H9 (cell line): ENCODE data around the gene OR2V1. TPM values are rescaled to one million over a fixed set of nuclear protein-coding genes. Genes with fewer than 3 reads are reported as not detected.

Experiments used
- DNase-seq: peaks from one replicate; pipeline ENCODE4 v3.0.0-alpha.2; 2017
- H2AFZ ChIP-seq: one replicate; pipeline ENCODE4 v1.6.1; 2013; ENCODE audit warnings: mild to moderate bottlenecking, low read length, control low read depth, moderate library complexity
- H2AK5ac ChIP-seq: 2 replicates; pipeline ENCODE4 v1.6.1; 2013; ENCODE audit warnings: low read length, control low read depth, mixed read lengths; ENCODE audit not compliant: insufficient read length
- H2BK120ac ChIP-seq: one replicate; pipeline ENCODE4 v1.6.1; 2013; ENCODE audit warnings: low read depth, mild to moderate bottlenecking, low read length, control low read depth, inconsistent platforms; ENCODE audit not compliant: poor library complexity, severe bottlenecking
- H2BK12ac ChIP-seq: 2 replicates; pipeline ENCODE4 v1.6.1; 2013; ENCODE audit warnings: low read length, control low read depth, mixed read lengths, low read depth; ENCODE audit not compliant: insufficient read length
- H2BK15ac ChIP-seq: 2 replicates; pipeline ENCODE4 v1.6.1; 2013; ENCODE audit warnings: low read depth, low read length, control low read depth
- H2BK20ac ChIP-seq: one replicate; pipeline ENCODE4 v1.6.1; 2013; ENCODE audit warnings: low read depth, mild to moderate bottlenecking, low read length, control low read depth, inconsistent platforms; ENCODE audit not compliant: poor library complexity, severe bottlenecking
- H2BK5ac ChIP-seq: 2 replicates; pipeline ENCODE4 v1.6.1; 2013; ENCODE audit warnings: low read length, control low read depth, mixed read lengths; ENCODE audit not compliant: insufficient read length
- H3K14ac ChIP-seq: 2 replicates; pipeline ENCODE4 v1.6.1; 2013; ENCODE audit warnings: low read length, control low read depth; ENCODE audit not compliant: insufficient read depth
- H3K18ac ChIP-seq: 2 replicates; pipeline ENCODE4 v1.6.1; 2013; ENCODE audit warnings: low read depth, mild to moderate bottlenecking, mixed read lengths, low read length, control low read depth; ENCODE audit not compliant: insufficient read length
- H3K23ac ChIP-seq: 2 replicates; pipeline ENCODE4 v1.6.1; 2013; ENCODE audit warnings: low read length, control low read depth, mixed read lengths, low read depth; ENCODE audit not compliant: insufficient read length
- H3K23me2 ChIP-seq: 2 replicates; pipeline ENCODE4 v1.6.1; 2013; ENCODE audit warnings: low read depth, mild to moderate bottlenecking, mixed read lengths, low read length, control low read depth; ENCODE audit not compliant: insufficient read length, poor library complexity, severe bottlenecking
- H3K27ac ChIP-seq: 2 replicates; pipeline ENCODE4 v1.5.1; 2013; ENCODE audit warnings: low read length, control low read depth, mixed read lengths, low read depth; ENCODE audit not compliant: insufficient read length
- H3K27me3 ChIP-seq: 2 replicates; pipeline ENCODE4 v1.6.1; 2013; ENCODE audit warnings: low read length, control low read depth, inconsistent platforms; ENCODE audit not compliant: insufficient read depth
- H3K4ac ChIP-seq: 2 replicates; pipeline ENCODE4 v1.6.1; 2013; ENCODE audit warnings: low read depth, mild to moderate bottlenecking, control low read depth, inconsistent platforms, low read length, moderate library complexity
- H3K4me1 ChIP-seq: 2 replicates; pipeline ENCODE4 v1.6.1; 2013; ENCODE audit warnings: low read length, control low read depth, inconsistent platforms; ENCODE audit not compliant: insufficient read depth
- H3K4me2 ChIP-seq: 2 replicates; pipeline ENCODE4 v1.6.1; 2013; ENCODE audit warnings: low read length, control low read depth, mixed read lengths; ENCODE audit not compliant: insufficient read length, insufficient read depth
- H3K56ac ChIP-seq: 2 replicates; pipeline ENCODE4 v1.6.1; 2013; ENCODE audit warnings: low read depth, mild to moderate bottlenecking, mixed read lengths, low read length, control low read depth; ENCODE audit not compliant: insufficient read length
- H3K79me1 ChIP-seq: 2 replicates; pipeline ENCODE4 v1.6.1; 2013; ENCODE audit warnings: low read depth, mild to moderate bottlenecking, moderate library complexity, low read length, control low read depth, inconsistent platforms; ENCODE audit not compliant: insufficient read depth, poor library complexity, severe bottlenecking
- H3K79me2 ChIP-seq: 2 replicates; pipeline ENCODE4 v1.6.1; 2013; ENCODE audit warnings: low read length, control low read depth, inconsistent platforms; ENCODE audit not compliant: insufficient read depth
- H3K9ac ChIP-seq: 2 replicates; pipeline ENCODE4 v1.6.1; 2013; ENCODE audit warnings: low read length, control low read depth, mixed read lengths; ENCODE audit not compliant: insufficient read length; ENCODE audit errors: extremely low read depth
- H3K9me3 ChIP-seq: one replicate; pipeline ENCODE4 v1.6.1; 2013; ENCODE audit warnings: low read depth, low read length, inconsistent platforms; ENCODE audit not compliant: control insufficient read depth
- H3T11ph ChIP-seq: one replicate; pipeline ENCODE4 v1.6.1; 2013; ENCODE audit warnings: mild to moderate bottlenecking, low read length, control low read depth, inconsistent platforms
- H4K20me1 ChIP-seq: one replicate; pipeline ENCODE4 v1.6.1; 2013; ENCODE audit not compliant: control insufficient read depth, insufficient read length, insufficient read depth
- H4K5ac ChIP-seq: 2 replicates; pipeline ENCODE4 v1.6.1; 2013; ENCODE audit warnings: low read depth, mild to moderate bottlenecking, mixed read lengths, low read length, control low read depth; ENCODE audit not compliant: insufficient read length
- H4K8ac ChIP-seq: replicated peaks from 2 replicates; pipeline ENCODE4 v1.6.1; 2013; ENCODE audit warnings: low read length, control low read depth, mixed read lengths, low read depth; ENCODE audit not compliant: insufficient read length
- H4K91ac ChIP-seq: 2 replicates; pipeline ENCODE4 v1.6.1; 2013; ENCODE audit warnings: low read depth, mild to moderate bottlenecking, moderate library complexity, mixed read lengths, low read length, control low read depth; ENCODE audit not compliant: insufficient read length
- H3K27ac Mint-ChIP-seq, 3 experiments: 2 replicates in 2 of 3; 3 replicates in 1 of 3; pipeline ENCODE4 v1.8.0; 2020 to 2021; ENCODE audit warnings: mixed read lengths in 3 of 3, mild to moderate bottlenecking in 1 of 3, moderate library complexity in 1 of 3
- H3K27me3 Mint-ChIP-seq: 2 replicates; pipeline ENCODE4 v1.8.0; 2021; ENCODE audit warnings: low read depth, mild to moderate bottlenecking, moderate library complexity, mixed read lengths
- H3K36me3 Mint-ChIP-seq, 3 experiments: 2 replicates in 2 of 3; 3 replicates in 1 of 3; pipeline ENCODE4 v1.8.0; 2020 to 2021; ENCODE audit warnings: low read depth in 3 of 3, mixed read lengths in 3 of 3; ENCODE audit not compliant: insufficient read depth in 1 of 3
- H3K4me1 Mint-ChIP-seq, 2 experiments: 2 replicates each; pipeline ENCODE4 v1.8.0; 2020; ENCODE audit warnings: mixed read lengths in 2 of 2
- H3K4me3 Mint-ChIP-seq, 2 experiments: 2 replicates in 1 of 2; 3 replicates in 1 of 2; pipeline ENCODE4 v1.8.0; 2020 to 2021; ENCODE audit warnings: mild to moderate bottlenecking in 2 of 2, mixed read lengths in 2 of 2, moderate library complexity in 1 of 2
- H3K9me3 Mint-ChIP-seq, 2 experiments: 2 replicates in 1 of 2; 3 replicates in 1 of 2; pipeline ENCODE4 v1.8.0; 2020; ENCODE audit warnings: mild to moderate bottlenecking in 2 of 2, mixed read lengths in 2 of 2, moderate library complexity in 1 of 2
- CTCF ChIP-seq: fragments of 200-600 bp; sonication (generic); conservative IDR thresholded peaks from 3 replicates; pipeline ENCODE4 v1.8.0; 2021; ENCODE audit warnings: antibody characterized with exemption, mild to moderate bottlenecking
- WGBS: extraction: QIAGEN DNeasy Blood & Tissue Kit; methylation state at CpG from one replicate; pipeline ENCODE4 v1.1.7; 2013; ENCODE audit warnings: missing lambda C conversion rate, low lambda C conversion rate, mixed read lengths; ENCODE audit not compliant: insufficient read length; ENCODE audit errors: extremely low coverage; 5-methylcytosine and 5-hydroxymethylcytosine counted together
- total RNA-seq: library from RNA; stranded (reverse); gene quantifications from 2 replicates; pipeline ENCODE4 v1.2.1, GENCODE V29; 2021

OR2V1 gene
- total RNA-seq, 1 experiment from 2014 or later: not detected

GRCh38 chr5:181124526-181124925 is 6.4 kb downstream of the OR2V1 start:
- Histone ChIP-seq H3T11ph (no peak overlapping the region), H3K79me2 (no peaks in the 10 kb centered on the region), H3K79me1 (no peaks in the 10 kb centered on the region), H3K14ac (no peak overlapping the region), H2BK120ac (no peak overlapping the region), H3K27me3 (no peaks in the 10 kb centered on the region; the same call in 1 of the 2 replicates), H4K91ac (no peak overlapping the region), H2BK12ac (no peak overlapping the region), H4K20me1 (no peaks in the 10 kb centered on the region), H2BK5ac (no peak overlapping the region), H3K18ac (no peak overlapping the region), H3K23me2 (no peaks in the 10 kb centered on the region), H2AFZ (no peak overlapping the region), H3K9ac (no peak overlapping the region), H4K8ac (no peak overlapping the region), H2AK5ac (no peak overlapping the region), H3K23ac (no peak overlapping the region), H2BK20ac (no peak overlapping the region), H4K5ac (no peak overlapping the region), H3K56ac (no peak overlapping the region), H3K4me1 (no peaks in the 10 kb centered on the region), H3K27ac (no peak overlapping the region), H3K4me2 (no peak overlapping the region), H3K4ac (no peak overlapping the region), H3K9me3 (no peaks in the 10 kb centered on the region), H2BK15ac (no peak overlapping the region)
- Mint-ChIP-seq H3K9me3 (peaks cover 0 to 4% of the 10 kb centered on the region in 2 experiments; a peak in 2 of 5 replicates), H3K4me1 (peaks cover 0 to 11% of the 10 kb centered on the region in 2 experiments; a peak in 1 of 4 replicates), H3K4me3 (no peak overlapping the region), H3K36me3 (no peaks in the 10 kb centered on the region), H3K27me3 (peaks cover 36% of the 10 kb centered on the region), H3K27ac (no peak overlapping the region)
- no CpG with 5 or more reads among the region's 3 CpGs for WGBS
- DNase-seq: no peak
- no peak for TF ChIP-seq CTCF
